Measurements from ENCODE around the gene UGT1A9.

- TF ChIP-seq, protein P1, sequence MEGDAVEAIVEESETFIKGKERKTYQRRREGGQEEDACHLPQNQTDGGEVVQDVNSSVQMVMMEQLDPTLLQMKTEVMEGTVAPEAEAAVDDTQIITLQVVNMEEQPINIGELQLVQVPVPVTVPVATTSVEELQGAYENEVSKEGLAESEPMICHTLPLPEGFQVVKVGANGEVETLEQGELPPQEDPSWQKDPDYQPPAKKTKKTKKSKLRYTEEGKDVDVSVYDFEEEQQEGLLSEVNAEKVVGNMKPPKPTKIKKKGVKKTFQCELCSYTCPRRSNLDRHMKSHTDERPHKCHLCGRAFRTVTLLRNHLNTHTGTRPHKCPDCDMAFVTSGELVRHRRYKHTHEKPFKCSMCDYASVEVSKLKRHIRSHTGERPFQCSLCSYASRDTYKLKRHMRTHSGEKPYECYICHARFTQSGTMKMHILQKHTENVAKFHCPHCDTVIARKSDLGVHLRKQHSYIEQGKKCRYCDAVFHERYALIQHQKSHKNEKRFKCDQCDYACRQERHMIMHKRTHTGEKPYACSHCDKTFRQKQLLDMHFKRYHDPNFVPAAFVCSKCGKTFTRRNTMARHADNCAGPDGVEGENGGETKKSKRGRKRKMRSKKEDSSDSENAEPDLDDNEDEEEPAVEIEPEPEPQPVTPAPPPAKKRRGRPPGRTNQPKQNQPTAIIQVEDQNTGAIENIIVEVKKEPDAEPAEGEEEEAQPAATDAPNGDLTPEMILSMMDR (IDR thresholded peaks at IDR 0.05; ENCODE audit: insufficient read depth, low read length) = no peak
- TF ChIP-seq GABPA (IDR thresholded peaks at IDR 0.05; ENCODE audit: low read depth) = no peak
- TF ChIP-seq POLR2AphosphoS5 (IDR thresholded peaks at IDR 0.05; ENCODE audit: low read depth) = no peak
- no peak for TF ChIP-seq SPI1 (IDR thresholded peaks at IDR 0.05; ENCODE audit: borderline replicate concordance, low read depth)
- TF ChIP-seq REST (IDR thresholded peaks at IDR 0.05; ENCODE audit: insufficient replicate concordance, low read depth) = no peak
Measured at GRCh38 chr2:233686928-233687327, 15.2 kb downstream of the UGT1A9 start.
